GM12878 (cell line): ENCODE data around the gene TMEM11. TPM values are rescaled to one million over a fixed set of nuclear protein-coding genes. Genes with fewer than 3 reads are reported as not detected.

Experiments
- ATAC-seq: fragments of 200-7000 bp; cut with Tn5 transposase; 3 replicates; pipeline ENCODE4 v1.9.1; 2020; ENCODE audit warnings: mild to moderate bottlenecking, moderate library complexity
- BruUV-seq: library from RNA; stranded (reverse); fragments of 400-500 nt; replicated peaks from 2 replicates; lab custom pipeline; 2021; lab: Mats Ljungman, UMichigan
- CTCF ChIA-PET: fragments of 300-600 bp; sonication (Branson Sonifier 250); formaldehyde crosslinking; extraction: SDS; loops from one replicate; lab custom pipeline; 2021; ENCODE audit warnings: inconsistent platforms; lab: Yijun Ruan, JAX
- POLR2A ChIA-PET: fragments of 350-600 bp; formaldehyde crosslinking; extraction: SDS; loops from one replicate; lab custom pipeline; 2021; ENCODE audit warnings: inconsistent platforms; lab: Charles Lee
- RAD21 ChIA-PET: fragments of 300-600 bp; sonication (Branson Sonifier 250); formaldehyde crosslinking; loops from one replicate; lab custom pipeline; 2023; ENCODE audit warnings: antibody characterized with exemption; ENCODE audit not compliant: unreplicated experiment; lab: Charles Lee
- SMC1A ChIA-PET: fragments of 300-600 bp; sonication (Branson Sonifier 250); formaldehyde crosslinking; loops from one replicate; lab custom pipeline; 2023; ENCODE audit not compliant: unreplicated experiment, uncharacterized antibody; lab: Charles Lee
- DNase-seq: peaks from one replicate; pipeline ENCODE4 v3.0.0-alpha.2; 2011; ENCODE audit warnings: low read depth, low spot score
- FAIRE-seq: peaks from 3 replicates; lab custom pipeline; 2011; peaks lifted over from hg19 to GRCh38; lab: Jason Lieb, UNC
- H2AFZ ChIP-seq: 2 replicates; pipeline ENCODE4 v1.6.0; 2011; ENCODE audit warnings: low read depth, low read length, control low read depth; ENCODE audit not compliant: control insufficient read depth
- H3K27ac ChIP-seq: 2 replicates; pipeline ENCODE4 v1.5.1; 2011; ENCODE audit warnings: control low read depth; ENCODE audit not compliant: control insufficient read depth, insufficient read depth
- H3K27me3 ChIP-seq, 2 experiments: replicated peaks in 1 of 2; 2 replicates each; pipeline versions ENCODE4 v1.6.0 to v1.6.1; 2011; ENCODE audit warnings: low read length in 1 of 2; ENCODE audit not compliant: control insufficient read depth in 2 of 2, insufficient read depth in 2 of 2
- H3K36me3 ChIP-seq, 2 experiments: 2 replicates each; pipeline ENCODE4 v1.5.1; 2011; ENCODE audit warnings: low read length in 1 of 2; ENCODE audit not compliant: control insufficient read depth in 2 of 2, insufficient read depth in 2 of 2
- H3K4me1 ChIP-seq: 2 replicates; pipeline ENCODE4 v1.6.1; 2011; ENCODE audit warnings: mild to moderate bottlenecking, low read length, moderate library complexity, mixed read lengths; ENCODE audit not compliant: control insufficient read depth, insufficient read depth
- H3K4me2 ChIP-seq: 2 replicates; pipeline ENCODE4 v1.6.0; 2011; ENCODE audit warnings: control low read depth; ENCODE audit not compliant: control insufficient read depth, insufficient read depth
- H3K4me3 ChIP-seq: fragments of 200-600 bp; sonication (generic); 2 replicates; pipeline ENCODE4 v1.5.1; 2016
- H3K79me2 ChIP-seq: 2 replicates; pipeline ENCODE4 v1.6.0; 2011; ENCODE audit warnings: low read length; ENCODE audit not compliant: control insufficient read depth, insufficient read depth
- H3K9ac ChIP-seq: 2 replicates; pipeline ENCODE4 v1.8.0; 2011; ENCODE audit warnings: low read length, control low read depth, mixed read lengths; ENCODE audit not compliant: control insufficient read depth, insufficient read depth
- H3K9me3 ChIP-seq: replicated peaks from 3 replicates; pipeline ENCODE4 v1.5.1; 2011; ENCODE audit warnings: mild to moderate bottlenecking, low read length; ENCODE audit not compliant: control insufficient read depth, insufficient read depth
- H4K20me1 ChIP-seq: 2 replicates; pipeline ENCODE4 v1.6.0; 2011; ENCODE audit not compliant: control insufficient read depth, insufficient read depth
- ATF7 ChIP-seq: fragments of 450-650 bp; IDR thresholded peaks from 2 replicates; pipeline ENCODE4 v1.6.1; 2016; ENCODE audit warnings: low read depth, mild to moderate bottlenecking
- BMI1 ChIP-seq: fragments of 450-650 bp; IDR thresholded peaks from 2 replicates; pipeline ENCODE4 v1.6.1; 2016; ENCODE audit warnings: mild to moderate bottlenecking, moderate library complexity, borderline replicate concordance
- GATAD2B ChIP-seq: fragments of 450-650 bp; conservative IDR thresholded peaks from 2 replicates; pipeline ENCODE4 v1.6.1; 2017; ENCODE audit warnings: low read depth, mild to moderate bottlenecking, moderate library complexity
- POU2F2 ChIP-seq: IDR thresholded peaks from 3 replicates; pipeline ENCODE4 v1.6.1; 2011; ENCODE audit warnings: low read depth, mild to moderate bottlenecking, low read length, borderline replicate concordance
- RUNX3 ChIP-seq: IDR thresholded peaks from 2 replicates; pipeline ENCODE4 v1.6.1; 2012; ENCODE audit warnings: low read length, inconsistent platforms
- SMARCA5 ChIP-seq: fragments of 450-650 bp; IDR thresholded peaks from 2 replicates; pipeline ENCODE4 v1.6.1; 2017; ENCODE audit warnings: mild to moderate bottlenecking
- SP1 ChIP-seq: IDR thresholded peaks from one replicate; pipeline ENCODE4 v1.6.1; 2011; ENCODE audit warnings: low read depth, low read length
- STAT3 ChIP-seq: IDR thresholded peaks from 2 replicates; pipeline ENCODE4 v1.6.1; 2011; ENCODE audit warnings: low read depth, low read length, improper control_type of control experiment
- WGBS: methylation state at CpG from one replicate; pipeline ENCODE4 v1.1.6; 2016; ENCODE audit warnings: low lambda C conversion rate; ENCODE audit not compliant: insufficient replicate concordance, insufficient coverage; ENCODE audit errors: missing lambda C conversion rate; 5-methylcytosine and 5-hydroxymethylcytosine counted together
- in situ Hi-C: fragments of 300-500 bp; cut with MboI; formaldehyde crosslinking; loops from 9 replicates; pipeline ENCODE4 v1.14.3; 2018; ENCODE audit warnings: mixed read lengths
- intact Hi-C: fragments of 100-400 bp; cut with micrococcal nuclease; formaldehyde crosslinking; loops from one replicate; pipeline ENCODE4 v1.14.2; 2022; ENCODE audit not compliant: unreplicated experiment
- polyA plus RNA-seq, 11 experiments: library from polyadenylated mRNA; depleted of rRNA in 4 of 11; unstranded in 6 of 11; stranded (reverse) in 5 of 11; fragments of >200 nt; fragmentation: Nextera tagmentation in 4 of 11; fragmentation: Illumina TruSeq in 1 of 11; extraction: Ambion mirVana in 4 of 11; extraction: Trizol in 1 of 11; gene quantifications; 1 replicate in 1 of 11; 2 replicates in 10 of 11; pipeline versions ENCODE4 v1.2.1 to v1.2.3, GENCODE V29; 2011 to 2016; ENCODE audit warnings: inconsistent platforms in 2 of 11, missing spikeins in 2 of 11, low read depth in 1 of 11
- total RNA-seq, 4 experiments: library from RNA; depleted of rRNA in 3 of 4; stranded (reverse); fragments of >200 nt in 3 of 4; fragmentation: Illumina TruSeq in 1 of 4; extraction: Trizol in 1 of 4; gene quantifications; 2 replicates each; pipeline versions ENCODE4 v1.2.1 to v1.2.3, GENCODE V29; 2013 to 2021
- TF ChIP-seq, protein P1 (sequence below): IDR thresholded peaks from 2 replicates; pipeline ENCODE4 v1.6.1; 2012; ENCODE audit warnings: low read depth, low read length, improper control_type of control experiment

TMEM11 gene
- total and polyA plus RNA-seq, 10 of the 15 experiments (the other 5 are each of a cell fraction or from before 2014, with no cell fraction given), result 14.4 to 63.4 (median 27.2) TPM

DNA sequence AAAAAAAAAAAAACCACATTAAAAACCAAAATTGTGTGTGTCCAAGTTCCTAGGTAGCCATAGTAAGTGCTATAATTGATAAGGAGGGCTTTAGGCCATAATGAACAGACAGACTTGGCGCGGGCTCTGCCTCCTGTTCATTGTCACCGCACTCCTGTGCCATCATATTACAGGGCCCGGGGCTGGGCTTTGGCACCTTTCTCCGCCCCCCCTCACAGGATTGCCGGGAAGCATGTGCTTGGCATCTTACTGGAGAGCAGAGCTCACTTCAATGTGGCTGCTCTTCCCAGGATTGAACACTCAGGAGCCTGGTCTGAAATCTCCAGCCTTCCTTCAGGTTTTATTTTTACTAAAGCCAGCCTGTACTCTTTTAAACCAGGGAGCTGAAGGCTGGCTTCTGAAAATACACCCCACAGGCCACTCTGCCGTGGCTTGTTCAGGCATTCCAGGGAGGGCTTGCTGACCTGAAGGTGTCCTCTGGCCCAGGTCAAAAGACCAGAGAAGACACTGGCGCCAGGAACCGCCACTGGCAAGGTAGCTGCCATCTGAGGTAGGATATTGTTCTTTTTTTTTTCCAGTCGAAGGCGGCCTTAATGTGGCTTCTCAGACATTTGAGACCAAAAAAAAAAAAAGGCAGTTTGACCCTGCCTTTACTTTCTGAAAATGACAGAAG lies 47.9 kb downstream of the TMEM11 start:
- intact Hi-C loops, result no loop called here
- 97% methylated on average over 11 of the region's 11 CpGs for WGBS
- no peak overlapping the region for H3K9ac ChIP-seq
- SMC1A ChIA-PET, result no interaction called here
- ATAC-seq, result no peak
- POLR2A ChIA-PET, result interaction anchor here (0.7 kb wide), 1 partner anchor 121 kb away, joined by 8 read pairs; no protein-coding TSS in a partner anchor
- no peaks in the 10 kb centered on the region for H3K9me3 ChIP-seq
- RAD21 ChIA-PET, result no interaction called here
- TF ChIP-seq ATF7 (no peak), BMI1 (no peak), RUNX3 (no peak), POU2F2 (no peak), SMARCA5 (no peak), STAT3 (no peak), GATAD2B (no peak), SP1 (no peak)
- TF ChIP-seq, protein P1, sequence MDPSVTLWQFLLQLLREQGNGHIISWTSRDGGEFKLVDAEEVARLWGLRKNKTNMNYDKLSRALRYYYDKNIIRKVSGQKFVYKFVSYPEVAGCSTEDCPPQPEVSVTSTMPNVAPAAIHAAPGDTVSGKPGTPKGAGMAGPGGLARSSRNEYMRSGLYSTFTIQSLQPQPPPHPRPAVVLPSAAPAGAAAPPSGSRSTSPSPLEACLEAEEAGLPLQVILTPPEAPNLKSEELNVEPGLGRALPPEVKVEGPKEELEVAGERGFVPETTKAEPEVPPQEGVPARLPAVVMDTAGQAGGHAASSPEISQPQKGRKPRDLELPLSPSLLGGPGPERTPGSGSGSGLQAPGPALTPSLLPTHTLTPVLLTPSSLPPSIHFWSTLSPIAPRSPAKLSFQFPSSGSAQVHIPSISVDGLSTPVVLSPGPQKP, result no peak
- TF ChIP-seq, all 136 proteins: peak for 0
- in situ Hi-C loops, result no loop called here
- Histone ChIP-seq H3K4me2 (no peak overlapping the region), H3K79me2 (no peaks in the 10 kb centered on the region), H3K27me3 (no peaks in the 10 kb centered on the region), H2AFZ (no peak overlapping the region), H3K36me3 (no peaks in the 10 kb centered on the region), H3K27ac (no peak overlapping the region), H3K4me1 (peaks cover 2% of the 10 kb centered on the region), H4K20me1 (no peaks in the 10 kb centered on the region), H3K4me3 (no peak overlapping the region)
- DNase-seq (no peak), FAIRE-seq (no peak)
- BruUV-seq, result no TSS peak
- CTCF ChIA-PET, result interaction anchor here (1.1 kb wide), 1 partner anchor 37 kb away, joined by 3 read pairs; no protein-coding TSS in a partner anchor
